Endothelial cell of umbilical vein (primary cell): ENCODE data around the gene PTCH1. TPM values are rescaled to one million over a fixed set of nuclear protein-coding genes. Genes with fewer than 3 reads are reported as not detected.

Experiments
- BruUV-seq: library from RNA; stranded (reverse); fragments of 400-500 nt; replicated peaks from 2 replicates; lab custom pipeline; 2021; lab: Mats Ljungman, UMichigan
- CTCF ChIA-PET: fragments of 300-600, 350-600 bp; sonication (Branson Sonifier 250); formaldehyde crosslinking; loops from one replicate; lab custom pipeline; 2021; ENCODE audit warnings: antibody characterized with exemption, inconsistent platforms; lab: Charles Lee
- POLR2A ChIA-PET: fragments of 300-600, 350-600 bp; sonication (Branson Sonifier 250); formaldehyde crosslinking; loops from one replicate; lab custom pipeline; 2021; ENCODE audit warnings: antibody characterized with exemption, inconsistent platforms; lab: Charles Lee
- DNase-seq: peaks from one replicate; pipeline ENCODE4 v3.0.0-alpha.2; 2011; ENCODE audit warnings: low read depth, low spot score
- FAIRE-seq: peaks from 2 replicates; lab custom pipeline; 2011; peaks lifted over from hg19 to GRCh38; lab: Jason Lieb, UNC
- H2AFZ ChIP-seq: 2 replicates; pipeline ENCODE4 v1.6.0; 2012; ENCODE audit warnings: low read depth, low read length, control low read depth, inconsistent platforms
- H3K27ac ChIP-seq: 2 replicates; pipeline ENCODE4 v1.5.1; 2011; ENCODE audit warnings: low read depth, mild to moderate bottlenecking, control low read depth, low read length, moderate library complexity; ENCODE audit not compliant: insufficient read depth
- H3K27me3 ChIP-seq, 2 experiments: 2 replicates each; pipeline versions ENCODE4 v1.6.0 to v1.6.1; 2011; ENCODE audit warnings: low read length in 2 of 2, mixed read lengths in 1 of 2; ENCODE audit not compliant: control insufficient read depth in 2 of 2, insufficient read depth in 2 of 2
- H3K36me3 ChIP-seq, 2 experiments: 2 replicates in 1 of 2; 3 replicates in 1 of 2; pipeline ENCODE4 v1.5.1; 2011; ENCODE audit warnings: low read length in 2 of 2, mild to moderate bottlenecking in 1 of 2, moderate library complexity in 1 of 2; ENCODE audit not compliant: control insufficient read depth in 2 of 2, insufficient read depth in 2 of 2; ENCODE audit errors: extremely low read depth in 1 of 2
- H3K4me1 ChIP-seq: 3 replicates; pipeline ENCODE4 v1.5.1; 2011; ENCODE audit warnings: mild to moderate bottlenecking, low read length; ENCODE audit not compliant: control insufficient read depth, insufficient read depth; ENCODE audit errors: extremely low read depth
- H3K4me2 ChIP-seq: 2 replicates; pipeline ENCODE4 v1.6.1; 2011; ENCODE audit warnings: low read length, control low read depth, mixed read lengths; ENCODE audit not compliant: insufficient read depth
- H3K4me3 ChIP-seq, 3 experiments: fragments of 200-600 bp in 1 of 3; sonication (generic), shearing (Covaris generic) in 1 of 3; replicated peaks in 1 of 3; 2 replicates each; pipeline ENCODE4 v1.5.1; 2011 to 2016; ENCODE audit warnings: control low read depth in 3 of 3, low read length in 3 of 3, mild to moderate bottlenecking in 2 of 3, inconsistent platforms in 1 of 3, low read depth in 1 of 3, moderate library complexity in 1 of 3; ENCODE audit not compliant: insufficient read depth in 1 of 3
- H3K79me2 ChIP-seq: 2 replicates; pipeline ENCODE4 v1.6.0; 2012; ENCODE audit warnings: low read length, inconsistent platforms; ENCODE audit not compliant: control insufficient read depth, insufficient read depth
- H3K9ac ChIP-seq: replicated peaks from 2 replicates; pipeline ENCODE3; 2011; ENCODE audit warnings: low read length, control low read depth; ENCODE audit not compliant: insufficient read depth; ENCODE audit errors: extremely low read depth
- H3K9me1 ChIP-seq: replicated peaks from 3 replicates; pipeline ENCODE4 v1.6.0; 2011; ENCODE audit warnings: mild to moderate bottlenecking, low read length; ENCODE audit not compliant: control insufficient read depth, insufficient read depth; ENCODE audit errors: extremely low read depth
- H3K9me3 ChIP-seq: replicated peaks from 2 replicates; pipeline ENCODE4 v1.5.1; 2012; ENCODE audit warnings: low read length, inconsistent platforms; ENCODE audit not compliant: control insufficient read depth, insufficient read depth
- H4K20me1 ChIP-seq: replicated peaks from 2 replicates; pipeline ENCODE3; 2011; ENCODE audit warnings: mild to moderate bottlenecking, low read length; ENCODE audit not compliant: control insufficient read depth, insufficient read depth; ENCODE audit errors: extremely low read depth
- EZH2 ChIP-seq: IDR thresholded peaks from 2 replicates; pipeline ENCODE4 v1.6.1; 2012; ENCODE audit warnings: borderline replicate concordance, low read depth, mild to moderate bottlenecking, moderate library complexity, low read length, inconsistent platforms; ENCODE audit not compliant: severe bottlenecking
- FOS ChIP-seq: IDR thresholded peaks from 2 replicates; pipeline ENCODE4 v1.6.1; 2011; ENCODE audit warnings: mild to moderate bottlenecking, low read length, moderate library complexity, borderline replicate concordance; ENCODE audit not compliant: insufficient read depth
- GATA2 ChIP-seq: IDR thresholded peaks from 2 replicates; pipeline ENCODE4 v1.7.0; 2011; ENCODE audit warnings: low read depth, mild to moderate bottlenecking, moderate library complexity, mixed read lengths, low read length; ENCODE audit not compliant: insufficient read length, insufficient read depth
- JUN ChIP-seq: IDR thresholded peaks from 2 replicates; pipeline ENCODE4 v1.6.1; 2011; ENCODE audit warnings: borderline replicate concordance, low read depth; ENCODE audit not compliant: insufficient read length, insufficient read depth
- MYC ChIP-seq: IDR thresholded peaks from one replicate; pipeline ENCODE4 v1.6.1; 2011; ENCODE audit warnings: mild to moderate bottlenecking, low read depth, low read length
- POLR2A ChIP-seq: IDR thresholded peaks from 2 replicates; pipeline ENCODE4 v1.6.1; 2012; ENCODE audit warnings: low read depth, mild to moderate bottlenecking, control low read depth, low read length
- POLR2AphosphoS5 ChIP-seq: IDR thresholded peaks from 2 replicates; pipeline ENCODE4 v1.6.1; 2012; ENCODE audit warnings: low read depth, mild to moderate bottlenecking, control low read depth, low read length, moderate library complexity; ENCODE audit not compliant: insufficient read depth
- dilution Hi-C: fragments of 300-500 bp; cut with MboI; formaldehyde crosslinking; loops from one replicate; pipeline ENCODE4 v1.15.0; 2019; ENCODE audit warnings: low sequenced_read_pairs; ENCODE audit not compliant: extremely low pct_ligation_motif_present
- intact Hi-C: fragments of 100-400 bp; cut with micrococcal nuclease; formaldehyde crosslinking; loops from one replicate; pipeline ENCODE4 v1.10.0; 2022
- polyA plus RNA-seq, 4 experiments: library from polyadenylated mRNA; depleted of rRNA in 3 of 4; stranded (reverse) in 3 of 4; unstranded in 1 of 4; fragments of >200 nt; gene quantifications; 2 replicates each; pipeline versions ENCODE4 v1.2.1 to v1.2.3, GENCODE V29; 2011 to 2012; ENCODE audit warnings: missing spikeins in 1 of 4
- total RNA-seq: library from RNA; stranded (reverse); gene quantifications from 2 replicates; pipeline ENCODE4 v1.2.3, GENCODE V29; 2021
- TF ChIP-seq, protein P1 (sequence below), 2 donors: IDR thresholded peaks; 1 replicate in 1 of 2; 2 replicates in 1 of 2; pipeline ENCODE4 v1.5.1; 2011; ENCODE audit warnings: low read length in 2 of 2, mild to moderate bottlenecking in 2 of 2, moderate library complexity in 2 of 2, control low read depth in 1 of 2, inconsistent platforms in 1 of 2, low read depth in 1 of 2; ENCODE audit not compliant: insufficient read depth in 1 of 2; ENCODE audit errors: extremely low read depth in 1 of 2
- TF ChIP-seq, protein P2 (sequence below): IDR thresholded peaks from 2 replicates; pipeline ENCODE4 v1.6.1; 2011; ENCODE audit not compliant: insufficient read depth, insufficient read length

PTCH1 gene
- total and polyA plus RNA-seq, 2 donors (not counting 3 experiments of a cell fraction or from before 2014, with no cell fraction given): 3.9 to 12.1 TPM

DNA sequence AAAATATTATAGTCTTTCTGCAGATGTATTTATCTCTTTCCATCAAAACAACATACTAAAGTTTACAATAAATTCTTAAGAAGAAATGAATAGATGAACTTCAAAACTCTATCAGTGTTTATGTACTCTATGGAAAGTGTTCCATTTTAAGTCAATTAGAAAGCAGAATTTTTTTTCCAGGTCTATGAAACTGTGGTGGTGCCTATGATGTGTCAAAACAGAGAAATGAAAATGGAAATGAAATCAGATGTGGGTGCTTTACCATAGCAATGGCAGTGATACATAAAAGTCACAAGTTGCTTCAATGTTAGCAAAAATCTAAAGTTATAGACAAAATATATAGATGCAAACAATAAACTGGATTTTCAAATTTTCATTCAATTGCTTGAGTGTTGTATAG is 97.3 kb downstream of the PTCH1 start:
- POLR2A ChIA-PET: no interaction called here
- no peaks in the 10 kb centered on the region for H3K36me3 ChIP-seq
- no peaks in the 10 kb centered on the region for H4K20me1 ChIP-seq
- intact Hi-C loops (no loop called here), dilution Hi-C loops (no loop called here)
- CTCF ChIA-PET: no interaction called here
- no peaks in the 10 kb centered on the region for H3K9me3 ChIP-seq
- H3K4me3 ChIP-seq: no peak overlapping the region
- no peak overlapping the region for H3K4me2 ChIP-seq
- no peaks in the 10 kb centered on the region for H3K79me2 ChIP-seq
- no peak overlapping the region for H3K27ac ChIP-seq
- no peak for TF ChIP-seq EZH2
- no peak for TF ChIP-seq GATA2
- TF ChIP-seq, protein P1, sequence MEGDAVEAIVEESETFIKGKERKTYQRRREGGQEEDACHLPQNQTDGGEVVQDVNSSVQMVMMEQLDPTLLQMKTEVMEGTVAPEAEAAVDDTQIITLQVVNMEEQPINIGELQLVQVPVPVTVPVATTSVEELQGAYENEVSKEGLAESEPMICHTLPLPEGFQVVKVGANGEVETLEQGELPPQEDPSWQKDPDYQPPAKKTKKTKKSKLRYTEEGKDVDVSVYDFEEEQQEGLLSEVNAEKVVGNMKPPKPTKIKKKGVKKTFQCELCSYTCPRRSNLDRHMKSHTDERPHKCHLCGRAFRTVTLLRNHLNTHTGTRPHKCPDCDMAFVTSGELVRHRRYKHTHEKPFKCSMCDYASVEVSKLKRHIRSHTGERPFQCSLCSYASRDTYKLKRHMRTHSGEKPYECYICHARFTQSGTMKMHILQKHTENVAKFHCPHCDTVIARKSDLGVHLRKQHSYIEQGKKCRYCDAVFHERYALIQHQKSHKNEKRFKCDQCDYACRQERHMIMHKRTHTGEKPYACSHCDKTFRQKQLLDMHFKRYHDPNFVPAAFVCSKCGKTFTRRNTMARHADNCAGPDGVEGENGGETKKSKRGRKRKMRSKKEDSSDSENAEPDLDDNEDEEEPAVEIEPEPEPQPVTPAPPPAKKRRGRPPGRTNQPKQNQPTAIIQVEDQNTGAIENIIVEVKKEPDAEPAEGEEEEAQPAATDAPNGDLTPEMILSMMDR (IDR thresholded peaks at IDR 0.05; ENCODE audit: extremely low read depth in 1 of 2, insufficient read depth in 1 of 2, low read depth in 1 of 2, low read length in 2 of 2): no peak
- no peak for TF ChIP-seq JUN
- no peak for TF ChIP-seq POLR2A
- TF ChIP-seq POLR2AphosphoS5: no peak
- TF ChIP-seq MYC: no peak
- no peak for TF ChIP-seq FOS
- TF ChIP-seq, protein P2, sequence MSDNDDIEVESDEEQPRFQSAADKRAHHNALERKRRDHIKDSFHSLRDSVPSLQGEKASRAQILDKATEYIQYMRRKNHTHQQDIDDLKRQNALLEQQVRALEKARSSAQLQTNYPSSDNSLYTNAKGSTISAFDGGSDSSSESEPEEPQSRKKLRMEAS: no peak
- no peak overlapping the region for H2AFZ ChIP-seq
- FAIRE-seq (no peak), DNase-seq (no peak)
- H3K9me1 ChIP-seq: no peaks in the 10 kb centered on the region
- BruUV-seq: no TSS peak
- no peak overlapping the region for H3K9ac ChIP-seq
- H3K4me1 ChIP-seq: no peaks in the 10 kb centered on the region
- H3K27me3 ChIP-seq: no peaks in the 10 kb centered on the region
